Measurements from ENCODE around the gene PPARA. TPM values are rescaled to one million over a fixed set of nuclear protein-coding genes. Genes with fewer than 3 reads are reported as not detected.

PPARA gene
- total and polyA plus RNA-seq, 2 experiments from 2014 or later = 4.7 to 12.6 TPM

DNA sequence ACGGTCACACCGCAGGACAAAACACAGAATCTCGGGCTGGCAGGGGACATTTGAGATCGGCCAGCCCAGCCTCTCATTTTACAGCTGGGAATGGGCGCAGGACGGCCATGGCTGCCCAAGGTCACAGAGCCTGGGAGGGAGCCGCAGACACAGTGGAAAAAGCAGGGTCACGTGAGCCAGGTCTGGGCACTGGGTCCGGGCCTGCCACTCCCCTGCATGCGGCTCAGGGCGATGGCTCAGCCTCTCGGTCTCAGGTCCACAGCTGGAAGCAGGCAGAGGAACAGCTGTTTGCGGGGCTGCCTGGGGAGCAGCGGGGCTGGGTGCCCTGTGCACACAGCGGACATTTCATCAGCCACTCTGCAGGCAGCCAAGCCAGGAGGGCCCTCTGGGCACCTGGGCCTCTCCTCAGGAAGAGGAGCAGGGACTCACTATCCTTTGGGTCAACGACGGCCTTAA is 10.4 kb upstream of the PPARA start:
- Mint-ChIP-seq H3K9me3 (no peaks in the 10 kb centered on the region; the same call in 2 of the 3 replicates), H3K27ac (no peak overlapping the region), H3K27me3 (ENCODE audit: insufficient read depth, low read depth, poor library complexity) (peaks cover 4% of the 10 kb centered on the region), H3K4me3 (no peak overlapping the region), H3K36me3 (ENCODE audit: low read depth) (no peaks in the 10 kb centered on the region), H3K4me1 (no peaks in the 10 kb centered on the region)
- Histone ChIP-seq H3F3A (replicated peaks; ENCODE audit: low read depth) (no peaks in the 10 kb centered on the region), H3K4me2 (no peak overlapping the region), H3K36me3 (ENCODE audit: insufficient read depth) (no peaks in the 10 kb centered on the region), H3K27me3 (ENCODE audit: insufficient read depth) (no peaks in the 10 kb centered on the region), H3K4me3 (no peak overlapping the region), H3K27ac (ENCODE audit: low read depth) (no peak overlapping the region), H3K79me2 (replicated peaks; ENCODE audit: insufficient read depth) (no peaks in the 10 kb centered on the region), H3K4me1 (ENCODE audit: insufficient read depth) (no peaks in the 10 kb centered on the region), H3K9me2 (ENCODE audit: insufficient read depth) (no peaks in the 10 kb centered on the region), H4K20me1 (replicated peaks; ENCODE audit: insufficient read depth) (no peaks in the 10 kb centered on the region), H2AFZ (no peak overlapping the region)
- DNase-seq (ENCODE audit: low spot score) = no peak
- TF ChIP-seq NANOG (IDR thresholded peaks at IDR 0.05; ENCODE audit: borderline replicate concordance) = no peak
- no peak for TF ChIP-seq EZH2 (IDR thresholded peaks at IDR 0.05; ENCODE audit: low read depth, unreplicated experiment)
- no peak for TF ChIP-seq EZH2phosphoT487 (IDR thresholded peaks at IDR 0.05; ENCODE audit: unreplicated experiment)
- ATAC-seq = peak; percentile 45

DNA sequence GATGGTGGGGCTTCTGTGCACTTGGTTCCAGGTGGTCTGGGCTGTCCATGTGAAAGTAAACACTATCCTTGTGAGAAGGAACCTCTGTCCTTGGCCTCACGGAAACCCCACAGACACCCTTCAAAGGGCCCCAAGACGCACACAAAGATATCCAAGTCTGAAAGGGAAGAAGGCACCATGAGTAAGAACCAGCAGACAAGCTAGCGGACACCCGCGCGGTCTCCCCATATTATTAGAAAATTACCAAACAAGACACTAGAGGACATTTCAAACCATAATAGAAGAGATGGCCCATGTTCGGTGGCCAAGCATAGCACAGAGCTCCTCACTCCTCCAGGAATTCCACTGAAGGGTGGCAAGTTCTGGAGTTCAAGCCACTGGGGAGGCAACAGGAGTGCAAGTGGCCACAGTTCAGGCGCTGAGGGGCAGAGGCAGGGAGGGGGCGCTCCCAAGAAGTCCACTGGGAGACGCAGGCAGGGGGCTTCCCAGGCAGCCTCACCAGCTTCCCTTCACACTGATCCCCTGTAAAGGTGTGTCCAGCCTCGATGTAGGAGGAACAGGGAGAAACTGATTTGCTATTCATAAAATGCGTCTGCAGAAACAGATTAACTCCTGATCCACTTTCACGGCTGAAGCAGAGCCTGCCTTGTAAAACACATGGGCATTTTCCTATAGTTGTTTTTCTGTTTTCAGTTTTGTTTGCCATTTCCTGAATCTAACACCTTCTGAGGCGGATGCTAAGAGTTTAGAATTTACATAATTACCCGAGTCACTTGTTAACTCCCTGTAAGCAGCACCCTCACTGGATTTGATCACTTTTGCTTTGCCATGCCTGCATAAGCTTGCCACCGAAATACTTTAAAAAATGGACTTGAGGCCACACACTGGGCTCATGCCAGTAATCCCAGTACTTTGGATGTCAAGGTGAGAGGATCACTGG is 9.1 kb upstream of the PPARA start:
- Histone ChIP-seq H3K4me2 (no peak overlapping the region), H3K27me3 (ENCODE audit: insufficient read depth) (no peaks in the 10 kb centered on the region), H3K4me3 (no peak overlapping the region), H3K4me1 (ENCODE audit: insufficient read depth) (no peaks in the 10 kb centered on the region), H2AFZ (no peak overlapping the region), H3F3A (replicated peaks; ENCODE audit: low read depth) (no peaks in the 10 kb centered on the region), H3K9me2 (ENCODE audit: insufficient read depth) (no peaks in the 10 kb centered on the region), H4K20me1 (replicated peaks; ENCODE audit: insufficient read depth) (no peaks in the 10 kb centered on the region), H3K36me3 (ENCODE audit: insufficient read depth) (no peaks in the 10 kb centered on the region), H3K79me2 (replicated peaks; ENCODE audit: insufficient read depth) (no peaks in the 10 kb centered on the region), H3K27ac (ENCODE audit: low read depth) (no peak overlapping the region)
- TF ChIP-seq EZH2 (IDR thresholded peaks at IDR 0.05; ENCODE audit: low read depth, unreplicated experiment) (no peak), STAT1 (IDR thresholded peaks at IDR 0.05; ENCODE audit: unreplicated experiment) (no peak), NANOG (IDR thresholded peaks at IDR 0.05; ENCODE audit: borderline replicate concordance) (no peak)
- TF ChIP-seq, protein P1, sequence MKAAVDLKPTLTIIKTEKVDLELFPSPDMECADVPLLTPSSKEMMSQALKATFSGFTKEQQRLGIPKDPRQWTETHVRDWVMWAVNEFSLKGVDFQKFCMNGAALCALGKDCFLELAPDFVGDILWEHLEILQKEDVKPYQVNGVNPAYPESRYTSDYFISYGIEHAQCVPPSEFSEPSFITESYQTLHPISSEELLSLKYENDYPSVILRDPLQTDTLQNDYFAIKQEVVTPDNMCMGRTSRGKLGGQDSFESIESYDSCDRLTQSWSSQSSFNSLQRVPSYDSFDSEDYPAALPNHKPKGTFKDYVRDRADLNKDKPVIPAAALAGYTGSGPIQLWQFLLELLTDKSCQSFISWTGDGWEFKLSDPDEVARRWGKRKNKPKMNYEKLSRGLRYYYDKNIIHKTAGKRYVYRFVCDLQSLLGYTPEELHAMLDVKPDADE (IDR thresholded peaks at IDR 0.05) = no peak
- TF ChIP-seq, protein P2, sequence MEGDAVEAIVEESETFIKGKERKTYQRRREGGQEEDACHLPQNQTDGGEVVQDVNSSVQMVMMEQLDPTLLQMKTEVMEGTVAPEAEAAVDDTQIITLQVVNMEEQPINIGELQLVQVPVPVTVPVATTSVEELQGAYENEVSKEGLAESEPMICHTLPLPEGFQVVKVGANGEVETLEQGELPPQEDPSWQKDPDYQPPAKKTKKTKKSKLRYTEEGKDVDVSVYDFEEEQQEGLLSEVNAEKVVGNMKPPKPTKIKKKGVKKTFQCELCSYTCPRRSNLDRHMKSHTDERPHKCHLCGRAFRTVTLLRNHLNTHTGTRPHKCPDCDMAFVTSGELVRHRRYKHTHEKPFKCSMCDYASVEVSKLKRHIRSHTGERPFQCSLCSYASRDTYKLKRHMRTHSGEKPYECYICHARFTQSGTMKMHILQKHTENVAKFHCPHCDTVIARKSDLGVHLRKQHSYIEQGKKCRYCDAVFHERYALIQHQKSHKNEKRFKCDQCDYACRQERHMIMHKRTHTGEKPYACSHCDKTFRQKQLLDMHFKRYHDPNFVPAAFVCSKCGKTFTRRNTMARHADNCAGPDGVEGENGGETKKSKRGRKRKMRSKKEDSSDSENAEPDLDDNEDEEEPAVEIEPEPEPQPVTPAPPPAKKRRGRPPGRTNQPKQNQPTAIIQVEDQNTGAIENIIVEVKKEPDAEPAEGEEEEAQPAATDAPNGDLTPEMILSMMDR (conservative IDR thresholded peaks at IDR 0.05; ENCODE audit: low read depth in 2 of 2) = no peak; a peak in 1 of 4 replicates
- no peaks in the 10 kb centered on the region for H3K36me3 Mint-ChIP-seq (ENCODE audit: low read depth)
- DNase-seq (ENCODE audit: low spot score) = no peak
- H3K9me3 Mint-ChIP-seq = no peaks in the 10 kb centered on the region; the same call in 2 of the 3 replicates
- peaks cover 9% of the 10 kb centered on the region for H3K27me3 Mint-ChIP-seq (ENCODE audit: insufficient read depth, low read depth, poor library complexity)
- ATAC-seq = no peak
- H3K27ac Mint-ChIP-seq = no peak overlapping the region
- no peaks in the 10 kb centered on the region; the same call in 2 of the 3 replicates for H3K4me1 Mint-ChIP-seq
- no peak overlapping the region for H3K4me3 Mint-ChIP-seq

All from GM23338 (cell line).